AG10803 (cell line): ENCODE results near the gene HYDIN.

ENCODE experiments used
- DNase-seq: peaks from one replicate; pipeline ENCODE4 v3.0.0; 2010; ENCODE audit warnings: low read depth
- H3K4me3 ChIP-seq: 2 replicates; pipeline ENCODE4 v1.5.1; 2011; ENCODE audit warnings: mild to moderate bottlenecking, low read length, control low read depth
- CTCF ChIP-seq: conservative IDR thresholded peaks from 2 replicates; pipeline ENCODE4 v1.5.1; 2011; ENCODE audit warnings: mild to moderate bottlenecking, low read length, control low read depth, inconsistent platforms

Gene HYDIN

GRCh38 chr16:70758786-70759185, 471.7 kb downstream of the HYDIN start:
- no peak overlapping the region for H3K4me3 ChIP-seq
- DNase-seq, result no peak
- TF ChIP-seq CTCF, result no peak
